Measurements from ENCODE around the gene SPATA7. TPM values are rescaled to one million over a fixed set of nuclear protein-coding genes. Genes with fewer than 3 reads are reported as not detected.
"Not testable (repeated sequence)": the region's sequence is repeated elsewhere in the genome, so short reads cannot be mapped to it uniquely, and the experiment has no call there.

The SPATA7 gene
- polyA plus RNA-seq, 2 donors = 2.0 to 2.1 TPM

DNA sequence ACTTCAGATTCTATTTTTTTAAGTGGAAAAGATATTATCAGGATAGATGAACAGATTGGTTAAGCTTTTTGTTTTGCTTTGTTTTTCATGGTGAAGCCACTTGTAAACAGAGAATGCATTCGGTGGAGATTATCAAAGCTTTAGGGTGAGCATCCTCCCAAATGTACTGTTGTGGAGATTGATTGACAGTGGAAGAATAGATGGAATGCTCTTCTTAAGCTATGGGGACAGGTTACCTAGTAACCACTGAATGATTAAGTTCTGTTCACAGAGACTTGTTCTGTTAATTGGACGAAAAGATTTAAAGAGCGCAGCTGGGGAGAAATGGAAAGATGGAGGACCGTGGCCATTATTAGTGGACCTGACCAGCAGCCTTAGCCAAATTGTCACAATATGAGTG, 21.8 kb upstream of the SPATA7 start:
- no peaks in the 10 kb centered on the region for H3K9me3 ChIP-seq (ENCODE audit: control insufficient read depth in 2 of 2, insufficient read depth in 1 of 2, low read depth in 1 of 2, low read length in 1 of 2)
- H3K36me3 ChIP-seq (ENCODE audit: control insufficient read depth in 2 of 2, insufficient read depth in 2 of 2, low read length in 1 of 2) = no peaks in the 10 kb centered on the region
- H3K4me3 ChIP-seq (ENCODE audit: low read depth in 1 of 2, low read length in 2 of 2) = no peak overlapping the region
- WGBS, 2 donors = 73 to 74% methylated on average over 4 of the region's 4 CpGs
- no peak overlapping the region for H3K27ac ChIP-seq (ENCODE audit: low read depth in 2 of 2, low read length in 1 of 2)
- H3K27me3 ChIP-seq (ENCODE audit: control insufficient read depth in 1 of 2, insufficient read depth in 2 of 2, low read length in 2 of 2) = peaks cover 0 to 2% of the 10 kb centered on the region in 2 donors
- no peaks in the 10 kb centered on the region for H3K4me1 ChIP-seq (ENCODE audit: control insufficient read depth in 2 of 2, insufficient read depth in 2 of 2, low read length in 1 of 2)

DNA sequence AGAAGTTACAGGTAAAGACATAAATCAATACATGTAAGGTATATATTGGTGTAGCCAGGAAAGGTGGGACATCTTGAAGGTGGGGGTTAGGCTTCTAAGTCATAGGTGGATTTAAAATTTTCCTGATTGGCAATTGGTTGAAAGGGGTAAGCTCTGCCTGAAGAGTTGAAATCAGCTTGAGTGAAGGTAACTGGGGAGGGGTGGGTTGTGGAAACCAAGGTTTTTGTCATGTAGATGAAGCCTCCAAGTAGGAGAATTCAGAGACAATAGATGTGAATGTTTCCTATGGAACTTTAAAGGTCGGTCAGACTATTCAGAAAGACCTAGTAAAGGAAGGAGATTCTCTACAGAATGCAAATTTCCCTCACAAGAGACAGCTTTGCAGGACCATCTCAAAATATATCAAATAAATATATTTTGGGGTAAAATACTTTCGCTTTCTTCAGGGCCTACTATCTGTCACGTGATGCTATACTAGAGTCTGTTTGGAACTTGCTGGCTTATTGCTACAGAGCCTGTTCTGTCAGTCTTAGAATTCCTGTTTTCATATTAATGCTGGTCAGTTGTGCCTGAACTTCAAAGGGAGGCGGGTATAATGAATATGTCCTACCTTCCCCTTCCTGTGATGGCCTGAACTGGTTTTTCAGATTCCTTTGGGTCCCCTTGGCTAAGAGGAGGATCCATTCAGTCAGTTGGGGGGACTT, 20.6 kb upstream of the SPATA7 start:
- Histone ChIP-seq H3K9me3 (ENCODE audit: control insufficient read depth in 2 of 2, insufficient read depth in 1 of 2, low read depth in 1 of 2, low read length in 1 of 2) (peaks cover 0 to 3% of the 10 kb centered on the region in 2 donors), H3K4me3 (ENCODE audit: low read depth in 1 of 2, low read length in 2 of 2) (no peak overlapping the region)
- WGBS, 2 donors = 68 to 78% methylated on average over 4 of the region's 4 CpGs

DNA sequence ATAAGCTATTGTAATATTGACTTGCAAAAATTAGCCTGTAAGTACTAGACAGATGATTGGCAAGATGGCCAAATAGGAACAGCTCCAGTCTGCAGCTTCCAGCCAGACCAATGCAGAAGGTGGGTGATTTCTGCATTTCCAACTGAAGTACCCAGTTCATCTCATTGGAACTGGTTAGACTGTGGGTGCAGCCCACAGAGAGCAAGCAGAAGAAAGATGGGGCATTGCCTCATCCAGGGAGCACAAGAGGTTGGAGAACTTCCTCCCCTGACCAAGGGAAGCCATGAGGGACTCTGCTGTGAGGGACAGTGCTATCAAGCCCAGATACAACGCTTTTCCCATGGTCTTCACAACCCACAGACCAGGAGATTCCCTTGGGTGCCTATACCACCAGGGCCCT, 16.0 kb upstream of the SPATA7 start:
- Histone ChIP-seq H3K9me3 (ENCODE audit: control insufficient read depth in 2 of 2, insufficient read depth in 1 of 2, low read depth in 1 of 2, low read length in 1 of 2) (peaks cover 0 to 3% of the 10 kb centered on the region in 2 donors), H3K36me3 (ENCODE audit: control insufficient read depth in 2 of 2, insufficient read depth in 2 of 2, low read length in 1 of 2) (no peaks in the 10 kb centered on the region), H3K4me3 (ENCODE audit: low read depth in 1 of 2, low read length in 2 of 2) (no peak overlapping the region), H3K27me3 (ENCODE audit: control insufficient read depth in 1 of 2, insufficient read depth in 2 of 2, low read length in 2 of 2) (peaks cover 2% of the 10 kb centered on the region in 2 donors), H3K4me1 (ENCODE audit: control insufficient read depth in 2 of 2, insufficient read depth in 2 of 2, low read length in 1 of 2) (no peaks in the 10 kb centered on the region), H3K27ac (ENCODE audit: low read depth in 2 of 2, low read length in 1 of 2) (no peak overlapping the region)
- WGBS, 2 donors = 62 to 83% methylated on average over 1 of the region's 1 CpG

More for the DNA sequence above, 20.6 kb upstream of the SPATA7 start:
- Histone ChIP-seq H3K27ac (ENCODE audit: low read depth in 2 of 2, low read length in 1 of 2) (no peak overlapping the region), H3K27me3 (ENCODE audit: control insufficient read depth in 1 of 2, insufficient read depth in 2 of 2, low read length in 2 of 2) (peaks cover 0 to 2% of the 10 kb centered on the region in 2 donors), H3K36me3 (ENCODE audit: control insufficient read depth in 2 of 2, insufficient read depth in 2 of 2, low read length in 1 of 2) (no peaks in the 10 kb centered on the region), H3K4me1 (ENCODE audit: control insufficient read depth in 2 of 2, insufficient read depth in 2 of 2, low read length in 1 of 2) (no peaks in the 10 kb centered on the region)

DNA sequence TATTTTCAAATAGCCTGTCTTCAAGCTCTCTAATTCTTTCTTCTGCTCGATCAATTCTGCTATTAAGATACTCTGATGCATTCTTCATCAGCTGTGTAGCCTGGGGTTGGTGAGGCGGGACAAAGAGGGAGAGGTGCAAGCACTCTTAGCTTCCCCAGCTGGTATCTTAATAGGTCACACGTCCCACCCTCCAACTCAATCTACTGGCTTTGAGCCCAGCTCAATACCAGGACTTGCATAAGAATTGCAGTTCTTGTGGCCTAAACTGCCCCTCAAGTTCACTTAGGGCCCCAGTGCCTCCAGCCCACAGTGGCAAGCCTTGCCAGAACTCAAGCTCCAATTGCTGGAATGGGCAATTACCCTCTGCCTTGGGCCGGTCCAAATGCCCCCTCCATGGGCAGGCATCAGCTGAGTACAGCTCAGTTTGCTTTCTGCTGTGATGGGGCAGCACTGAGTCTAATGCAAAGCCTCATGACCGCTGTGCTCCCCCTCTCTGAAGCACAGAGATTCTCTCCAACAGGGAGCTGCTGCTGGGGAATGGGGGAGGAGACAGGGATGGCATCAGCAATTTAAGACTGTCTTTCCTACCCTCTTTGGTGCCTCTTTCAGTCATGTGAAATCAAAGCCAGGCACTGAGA, 5.6 kb upstream of the SPATA7 start:
- Histone ChIP-seq H3K4me3 (ENCODE audit: low read depth in 1 of 2, low read length in 2 of 2) (no peak overlapping the region), H3K27ac (ENCODE audit: low read depth in 2 of 2, low read length in 1 of 2) (no peak overlapping the region)
- WGBS, 2 donors = 64 to 82% methylated on average over 5 of the region's 5 CpGs

DNA sequence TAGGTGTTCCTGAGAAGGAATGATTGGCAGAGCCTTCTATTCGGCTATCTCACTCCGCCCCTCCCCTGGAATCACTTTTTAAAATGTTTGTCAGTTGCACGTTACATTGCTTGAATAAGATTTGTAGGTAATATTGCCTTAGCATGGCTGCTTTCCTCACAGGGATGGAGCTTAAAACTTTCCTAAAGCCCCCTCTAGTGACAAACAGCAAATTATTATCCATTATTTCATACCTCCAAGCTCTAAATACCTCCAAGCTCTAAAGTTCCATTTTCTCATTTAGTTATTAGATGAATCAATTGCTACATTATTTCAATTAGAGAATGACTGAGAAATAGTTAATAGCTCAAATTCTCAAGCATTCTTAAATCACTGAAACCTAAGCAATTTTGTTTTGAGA, 5.1 kb upstream of the SPATA7 start:
- no peaks in the 10 kb centered on the region for H3K27me3 ChIP-seq (ENCODE audit: control insufficient read depth in 1 of 2, insufficient read depth in 2 of 2, low read length in 2 of 2)
- no peaks in the 10 kb centered on the region for H3K36me3 ChIP-seq (ENCODE audit: control insufficient read depth in 2 of 2, insufficient read depth in 2 of 2, low read length in 1 of 2)
- 29 to 37% methylated on average over 3 of the region's 3 CpGs for WGBS, 2 donors

More for the DNA sequence above, 5.6 kb upstream of the SPATA7 start:
- no peaks in the 10 kb centered on the region for H3K27me3 ChIP-seq (ENCODE audit: control insufficient read depth in 1 of 2, insufficient read depth in 2 of 2, low read length in 2 of 2)
- H3K36me3 ChIP-seq (ENCODE audit: control insufficient read depth in 2 of 2, insufficient read depth in 2 of 2, low read length in 1 of 2) = no peaks in the 10 kb centered on the region
- H3K9me3 ChIP-seq (ENCODE audit: control insufficient read depth in 2 of 2, insufficient read depth in 1 of 2, low read depth in 1 of 2, low read length in 1 of 2) = no peaks in the 10 kb centered on the region
- H3K4me1 ChIP-seq (ENCODE audit: control insufficient read depth in 2 of 2, insufficient read depth in 2 of 2, low read length in 1 of 2) = no peaks in the 10 kb centered on the region

DNA sequence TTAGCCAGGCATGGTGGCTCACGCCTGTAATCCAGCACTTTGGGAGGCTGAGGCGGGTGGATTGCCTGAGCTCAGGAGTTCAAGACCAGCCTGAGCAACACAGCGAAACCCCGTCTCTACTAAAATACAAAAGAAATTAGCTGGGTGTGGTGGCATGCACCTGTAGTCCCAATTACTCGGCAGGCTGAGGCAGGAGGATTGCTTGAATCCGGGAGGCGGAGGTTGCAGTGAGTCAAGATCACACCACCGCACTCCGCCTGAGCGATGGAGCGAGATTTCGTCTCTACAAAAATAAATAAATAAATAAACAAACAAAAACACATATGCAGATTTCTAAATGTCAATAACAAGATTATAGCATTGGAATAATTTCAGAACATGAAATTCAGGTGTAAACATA, 3.8 kb upstream of the SPATA7 start:
- 90 to 93% methylated on average over 12 of the region's 12 CpGs for WGBS, 2 donors
- not testable (repeated sequence) for H3K4me1 ChIP-seq (ENCODE audit: control insufficient read depth in 2 of 2, insufficient read depth in 2 of 2, low read length in 1 of 2); H3K27me3 ChIP-seq (ENCODE audit: control insufficient read depth in 1 of 2, insufficient read depth in 2 of 2, low read length in 2 of 2); H3K36me3 ChIP-seq (ENCODE audit: control insufficient read depth in 2 of 2, insufficient read depth in 2 of 2, low read length in 1 of 2); H3K9me3 ChIP-seq (ENCODE audit: control insufficient read depth in 2 of 2, insufficient read depth in 1 of 2, low read depth in 1 of 2, low read length in 1 of 2); H3K27ac ChIP-seq (ENCODE audit: low read depth in 2 of 2, low read length in 1 of 2); H3K4me3 ChIP-seq (ENCODE audit: low read depth in 1 of 2, low read length in 2 of 2)

More for the DNA sequence above, 5.1 kb upstream of the SPATA7 start:
- Histone ChIP-seq H3K27ac (ENCODE audit: low read depth in 2 of 2, low read length in 1 of 2) (no peak overlapping the region), H3K9me3 (ENCODE audit: control insufficient read depth in 2 of 2, insufficient read depth in 1 of 2, low read depth in 1 of 2, low read length in 1 of 2) (no peaks in the 10 kb centered on the region), H3K4me3 (ENCODE audit: low read depth in 1 of 2, low read length in 2 of 2) (no peak overlapping the region), H3K4me1 (ENCODE audit: control insufficient read depth in 2 of 2, insufficient read depth in 2 of 2, low read length in 1 of 2) (no peaks in the 10 kb centered on the region)

DNA sequence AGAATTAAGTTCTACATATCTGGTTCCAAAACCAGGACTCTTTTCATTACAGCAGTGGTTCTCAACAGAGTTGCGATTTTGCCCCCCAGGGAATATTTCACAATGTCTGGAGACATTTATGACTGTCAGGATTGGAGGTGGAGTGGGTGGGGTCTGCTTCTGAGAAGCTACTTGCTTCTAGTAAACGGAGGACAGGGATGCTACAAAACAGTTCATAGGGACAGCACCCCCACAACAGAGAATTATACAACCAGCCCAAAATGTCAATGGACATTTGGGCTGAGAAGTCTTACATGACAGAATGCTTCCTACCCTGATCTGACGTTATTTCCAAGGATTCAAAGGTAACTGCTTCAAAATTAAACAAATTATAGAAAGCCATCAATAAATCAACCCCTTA, 739 bp upstream of the SPATA7 start:
- H3K27me3 ChIP-seq (ENCODE audit: control insufficient read depth in 1 of 2, insufficient read depth in 2 of 2, low read length in 2 of 2) = no peaks in the 10 kb centered on the region
- no peaks in the 10 kb centered on the region for H3K9me3 ChIP-seq (ENCODE audit: control insufficient read depth in 2 of 2, insufficient read depth in 1 of 2, low read depth in 1 of 2, low read length in 1 of 2)
- peak overlapping the region in 1 of 2 donors; percentile 61 for H3K4me3 ChIP-seq (ENCODE audit: low read depth in 1 of 2, low read length in 2 of 2)
- peak overlapping the region in 1 of 2 donors; percentile 16 for H3K27ac ChIP-seq (ENCODE audit: low read depth in 2 of 2, low read length in 1 of 2)
- no peaks in the 10 kb centered on the region for H3K4me1 ChIP-seq (ENCODE audit: control insufficient read depth in 2 of 2, insufficient read depth in 2 of 2, low read length in 1 of 2)
- no peaks in the 10 kb centered on the region for H3K36me3 ChIP-seq (ENCODE audit: control insufficient read depth in 2 of 2, insufficient read depth in 2 of 2, low read length in 1 of 2)
- 8 to 11% methylated on average over 3 of the region's 3 CpGs for WGBS, 2 donors

DNA sequence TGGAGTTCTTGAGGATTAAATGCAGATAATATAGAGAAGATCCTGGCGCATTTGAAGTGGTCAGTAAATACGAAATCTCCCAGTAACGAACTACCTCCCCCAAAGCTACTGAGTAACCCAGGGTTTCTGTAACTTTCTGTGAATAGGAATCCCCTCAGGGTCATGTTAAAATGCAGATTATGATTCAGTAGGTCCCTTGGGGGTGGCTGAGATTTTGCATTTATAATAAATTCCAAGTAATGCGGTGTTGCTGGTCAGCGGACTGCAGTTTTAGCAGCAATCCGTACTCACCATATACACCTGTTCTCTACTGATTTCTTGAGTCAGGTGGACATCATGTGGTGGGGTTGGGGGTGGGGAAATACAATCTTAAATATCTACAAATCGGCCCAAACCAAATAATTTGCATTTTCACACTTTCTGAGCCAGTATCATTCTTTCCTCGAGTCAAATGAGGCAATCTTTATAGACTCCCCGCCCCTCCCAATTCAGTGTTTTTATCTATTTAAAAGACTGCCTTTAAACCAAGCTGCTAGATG, 868 bp downstream of the SPATA7 start:
- 36 to 44% methylated on average over 9 of the region's 9 CpGs for WGBS, 2 donors
- H3K9me3 ChIP-seq (ENCODE audit: control insufficient read depth in 2 of 2, insufficient read depth in 1 of 2, low read depth in 1 of 2, low read length in 1 of 2) = no peaks in the 10 kb centered on the region
- no peaks in the 10 kb centered on the region for H3K27me3 ChIP-seq (ENCODE audit: control insufficient read depth in 1 of 2, insufficient read depth in 2 of 2, low read length in 2 of 2)
- H3K4me3 ChIP-seq (ENCODE audit: low read depth in 1 of 2, low read length in 2 of 2) = peak overlapping the region; percentile 61 to 91
- H3K27ac ChIP-seq (ENCODE audit: low read depth in 2 of 2, low read length in 1 of 2) = peak overlapping the region in 1 of 2 donors; percentile 75
- no peaks in the 10 kb centered on the region for H3K4me1 ChIP-seq (ENCODE audit: control insufficient read depth in 2 of 2, insufficient read depth in 2 of 2, low read length in 1 of 2)
- H3K36me3 ChIP-seq (ENCODE audit: control insufficient read depth in 2 of 2, insufficient read depth in 2 of 2, low read length in 1 of 2) = no peaks in the 10 kb centered on the region

DNA sequence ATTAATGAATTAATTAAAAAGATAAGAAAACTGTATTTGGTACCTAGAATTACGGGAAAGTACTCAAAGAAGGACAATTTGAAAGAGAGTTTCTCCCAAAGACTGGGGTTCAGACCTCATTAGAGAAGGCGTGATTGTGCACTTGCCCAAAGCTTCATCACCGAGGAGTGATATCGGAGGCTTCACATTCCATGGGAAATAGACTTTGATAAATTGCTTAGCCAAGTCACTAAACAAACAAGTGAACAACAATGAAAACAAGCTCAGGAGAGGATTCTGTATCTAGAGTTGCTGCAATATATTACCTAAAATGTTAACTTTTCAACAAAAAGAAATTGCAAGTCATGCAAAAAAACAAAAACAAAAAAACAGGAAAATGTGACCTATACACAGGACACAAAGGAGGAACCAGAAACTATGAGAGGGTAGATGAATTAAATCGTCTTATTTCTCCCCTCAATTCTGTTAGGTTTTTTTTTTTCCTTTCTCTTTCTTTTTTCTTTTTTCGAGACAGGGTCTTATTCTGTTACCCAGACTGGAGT, 3.4 kb downstream of the SPATA7 start:
- 87 to 88% methylated on average over 6 of the region's 6 CpGs for WGBS, 2 donors
- no peaks in the 10 kb centered on the region for H3K4me1 ChIP-seq (ENCODE audit: control insufficient read depth in 2 of 2, insufficient read depth in 2 of 2, low read length in 1 of 2)
- no peak overlapping the region for H3K4me3 ChIP-seq (ENCODE audit: low read depth in 1 of 2, low read length in 2 of 2)
- H3K27me3 ChIP-seq (ENCODE audit: control insufficient read depth in 1 of 2, insufficient read depth in 2 of 2, low read length in 2 of 2) = no peaks in the 10 kb centered on the region
- H3K9me3 ChIP-seq (ENCODE audit: control insufficient read depth in 2 of 2, insufficient read depth in 1 of 2, low read depth in 1 of 2, low read length in 1 of 2) = no peaks in the 10 kb centered on the region
- no peak overlapping the region for H3K27ac ChIP-seq (ENCODE audit: low read depth in 2 of 2, low read length in 1 of 2)
- H3K36me3 ChIP-seq (ENCODE audit: control insufficient read depth in 2 of 2, insufficient read depth in 2 of 2, low read length in 1 of 2) = no peaks in the 10 kb centered on the region
